CD4-positive, alpha-beta T cell treated with Interleukin-4 for 1 hour (primary cell): ENCODE data around the gene OPA1.
A peak's percentile ranks its signal among the peaks of the same experiment; 100 is the strongest.

Experiments
- DNase-seq, 2 donors: peaks; one replicate each; pipeline ENCODE4 v3.0.0-alpha.2; 2020 to 2022

Gene OPA1

DNA sequence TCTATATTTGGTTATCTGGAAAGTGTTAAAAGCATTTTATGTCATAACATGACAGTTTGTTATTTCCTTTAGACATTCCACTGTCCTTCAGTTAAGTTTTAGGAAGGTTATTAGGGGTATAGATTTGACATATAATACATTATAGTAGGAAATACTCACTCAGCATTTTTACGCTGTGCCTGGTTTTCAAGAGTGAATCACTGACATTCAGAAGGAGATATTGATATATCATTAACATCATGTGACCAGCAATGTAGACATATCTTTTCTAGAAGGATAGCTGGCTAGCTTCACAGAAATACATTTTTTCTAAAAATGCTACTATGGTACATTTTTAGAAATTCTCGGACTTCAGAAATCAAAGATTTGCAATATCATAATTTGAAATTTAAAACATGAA, 57.6 kb downstream of the OPA1 start:
- DNase-seq, result no peak

DNA sequence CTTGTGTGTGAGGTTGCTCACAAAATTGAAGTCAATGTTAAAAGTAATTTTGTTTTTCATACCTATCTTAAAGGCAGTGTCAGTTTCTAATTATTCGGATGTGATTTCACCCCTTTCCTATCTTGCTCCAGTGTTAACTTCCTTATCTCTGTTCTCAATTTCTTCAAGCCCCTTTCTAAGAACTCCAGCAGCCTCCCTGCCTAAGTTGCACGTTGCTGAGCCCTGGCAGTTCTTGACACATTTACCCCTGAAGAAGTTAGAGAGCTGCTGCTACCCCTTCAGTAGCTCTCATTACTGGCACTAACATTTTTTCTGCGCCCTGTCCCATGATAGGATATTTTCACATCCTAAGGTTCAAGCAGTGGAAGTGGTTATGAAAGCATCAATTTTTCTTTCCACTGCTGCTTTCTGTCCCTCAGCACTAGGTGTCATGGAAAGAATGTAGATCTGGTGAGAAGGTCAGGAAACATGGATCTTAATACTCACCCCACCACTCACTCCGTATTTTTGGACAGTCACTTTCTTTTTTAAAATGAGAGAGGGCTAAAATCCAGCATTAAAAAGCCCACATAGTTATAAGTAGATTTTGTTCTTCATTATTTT, 62.9 kb downstream of the OPA1 start:
- DNase-seq, result no peak

GRCh38 chr3:193656445-193656844, 63.4 kb downstream of the OPA1 start:
- no peak for DNase-seq

DNA sequence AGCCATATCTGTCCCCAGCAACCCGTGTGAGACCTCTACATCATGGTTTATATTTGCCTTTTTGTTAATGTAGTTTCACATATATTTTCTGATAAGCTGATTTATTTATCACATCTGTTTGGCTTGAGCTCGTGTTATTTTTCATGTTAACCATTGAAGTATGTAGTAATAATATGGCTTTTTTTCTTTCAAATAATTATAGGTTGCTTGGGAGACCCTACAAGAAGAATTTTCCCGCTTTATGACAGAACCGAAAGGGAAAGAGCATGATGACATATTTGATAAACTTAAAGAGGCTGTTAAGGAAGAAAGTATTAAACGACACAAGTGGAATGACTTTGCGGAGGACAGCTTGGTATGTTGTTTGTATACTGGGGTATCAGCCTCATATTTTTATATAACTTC, 63.9 kb downstream of the OPA1 start:
- DNase-seq, result no peak

DNA sequence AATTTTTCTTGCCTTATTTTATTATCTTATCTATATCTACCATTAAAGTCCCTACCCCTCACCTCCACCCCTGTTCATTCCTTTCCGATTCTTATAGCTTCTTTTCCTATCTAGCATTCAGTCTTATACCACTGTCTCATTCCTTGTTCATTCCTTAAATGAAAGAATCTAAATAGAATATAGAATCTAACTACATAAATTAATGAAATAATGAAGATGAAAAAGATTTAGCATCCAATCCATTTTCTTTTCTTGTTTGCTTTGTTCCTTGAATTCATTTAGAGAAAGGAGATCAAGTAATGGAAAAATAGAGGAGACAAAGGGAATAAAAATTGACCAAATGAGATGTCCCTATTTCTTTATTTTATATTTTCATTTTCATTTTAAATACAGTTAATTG, 67.2 kb downstream of the OPA1 start:
- no peak for DNase-seq

- DNase-seq, result no peak
Observed at GRCh38 chr3:193660698-193661411, 67.8 kb downstream of the OPA1 start.

- DNase-seq, result no peak
Observed at GRCh38 chr3:193662757-193663322, 69.8 kb downstream of the OPA1 start.

DNA sequence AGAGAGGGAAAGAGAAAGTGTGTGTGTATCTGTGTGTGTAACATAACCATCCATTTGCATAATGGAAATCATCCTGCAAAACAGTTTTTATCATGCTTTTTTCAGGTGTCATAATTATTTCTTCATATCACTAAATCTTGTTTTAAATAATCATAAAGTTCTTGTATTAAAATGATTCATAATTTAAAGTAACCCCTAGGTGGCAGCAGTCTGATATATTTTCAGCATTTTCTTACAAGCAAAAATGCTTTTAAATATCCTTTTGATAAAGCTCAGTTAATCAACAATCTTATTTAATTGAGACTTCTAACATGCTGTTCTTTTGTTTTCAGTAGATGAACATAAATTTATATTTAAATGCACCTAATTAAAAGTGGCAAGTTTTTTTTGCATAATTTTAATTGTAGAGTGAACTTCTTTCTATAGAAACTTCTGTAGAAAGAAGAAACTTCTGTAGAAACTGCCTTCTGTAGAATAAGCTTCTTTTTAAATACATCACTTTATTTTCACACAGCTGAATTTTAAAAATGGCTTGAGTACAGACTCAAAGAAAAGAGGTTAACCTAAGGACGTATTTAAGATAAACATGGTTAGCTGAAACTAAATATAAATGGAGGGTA, 72.5 kb downstream of the OPA1 start:
- DNase-seq, result peak in 1 of 2 donors; percentile 44

- DNase-seq, result no peak
Observed at GRCh38 chr3:193673845-193674244, 80.8 kb downstream of the OPA1 start.

- DNase-seq, result no peak
Observed at GRCh38 chr3:193674714-193675113, 81.7 kb downstream of the OPA1 start.

GRCh38 chr3:193677734-193678133, 84.7 kb downstream of the OPA1 start:
- no peak for DNase-seq

- no peak for DNase-seq
Observed at GRCh38 chr3:193680220-193680619, 87.2 kb downstream of the OPA1 start.

DNA sequence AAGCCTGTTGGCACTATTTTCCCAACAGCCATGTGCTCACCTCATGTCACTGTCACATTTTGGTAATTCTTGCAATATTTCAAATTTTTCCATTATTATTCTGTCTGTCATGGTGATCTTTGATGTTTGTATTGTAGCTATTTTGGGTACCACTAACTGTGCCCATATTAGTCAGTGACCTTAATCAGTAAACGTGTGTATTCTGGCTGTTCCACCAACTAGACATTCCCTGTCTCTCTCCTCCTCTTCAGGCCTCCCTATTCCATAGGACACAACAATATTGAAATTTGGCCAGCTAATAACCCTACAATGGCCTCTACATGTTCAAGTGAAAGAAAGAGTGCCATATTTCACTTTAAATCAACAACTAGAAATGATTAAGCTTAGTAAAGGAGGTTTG, 88.6 kb downstream of the OPA1 start:
- no peak for DNase-seq

DNA sequence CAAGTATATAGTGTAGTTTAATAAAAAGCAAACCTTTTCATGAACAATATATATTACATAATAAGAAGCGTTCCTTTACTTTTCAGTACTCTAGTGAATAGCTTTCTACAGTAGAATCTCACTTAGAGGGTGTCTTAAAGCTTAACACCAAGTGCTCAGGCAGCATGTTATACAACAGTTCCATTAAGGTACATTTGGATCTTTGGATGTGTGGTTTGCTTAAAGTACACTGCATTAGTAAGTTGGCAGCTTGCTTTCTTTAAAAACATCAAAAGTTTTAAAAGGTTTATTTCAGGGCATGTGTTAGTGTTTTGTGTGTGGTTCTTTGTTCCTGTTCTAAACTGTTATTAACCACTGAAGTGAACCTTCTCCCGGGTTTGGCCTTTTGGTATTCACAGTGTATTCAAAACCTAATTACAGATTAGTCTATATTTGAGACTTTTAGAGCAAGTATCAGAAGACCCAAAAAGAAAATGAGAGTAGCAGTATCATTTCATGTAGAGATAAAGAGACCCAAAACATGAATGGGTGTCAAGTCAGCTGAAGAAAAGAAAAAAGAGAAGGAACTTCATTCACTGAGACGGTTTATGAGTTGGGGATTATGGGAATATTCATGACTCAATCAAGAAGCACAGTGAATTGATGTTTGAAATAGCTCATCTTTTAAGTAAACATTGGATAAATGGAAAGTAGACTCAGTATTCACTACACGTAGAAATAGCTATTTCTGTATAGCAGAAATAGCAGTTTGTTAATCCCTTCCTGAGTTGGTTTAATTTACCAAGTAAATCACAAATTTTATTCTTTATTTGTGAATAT, 93.9 kb downstream of the OPA1 start:
- DNase-seq, result no peak

DNA sequence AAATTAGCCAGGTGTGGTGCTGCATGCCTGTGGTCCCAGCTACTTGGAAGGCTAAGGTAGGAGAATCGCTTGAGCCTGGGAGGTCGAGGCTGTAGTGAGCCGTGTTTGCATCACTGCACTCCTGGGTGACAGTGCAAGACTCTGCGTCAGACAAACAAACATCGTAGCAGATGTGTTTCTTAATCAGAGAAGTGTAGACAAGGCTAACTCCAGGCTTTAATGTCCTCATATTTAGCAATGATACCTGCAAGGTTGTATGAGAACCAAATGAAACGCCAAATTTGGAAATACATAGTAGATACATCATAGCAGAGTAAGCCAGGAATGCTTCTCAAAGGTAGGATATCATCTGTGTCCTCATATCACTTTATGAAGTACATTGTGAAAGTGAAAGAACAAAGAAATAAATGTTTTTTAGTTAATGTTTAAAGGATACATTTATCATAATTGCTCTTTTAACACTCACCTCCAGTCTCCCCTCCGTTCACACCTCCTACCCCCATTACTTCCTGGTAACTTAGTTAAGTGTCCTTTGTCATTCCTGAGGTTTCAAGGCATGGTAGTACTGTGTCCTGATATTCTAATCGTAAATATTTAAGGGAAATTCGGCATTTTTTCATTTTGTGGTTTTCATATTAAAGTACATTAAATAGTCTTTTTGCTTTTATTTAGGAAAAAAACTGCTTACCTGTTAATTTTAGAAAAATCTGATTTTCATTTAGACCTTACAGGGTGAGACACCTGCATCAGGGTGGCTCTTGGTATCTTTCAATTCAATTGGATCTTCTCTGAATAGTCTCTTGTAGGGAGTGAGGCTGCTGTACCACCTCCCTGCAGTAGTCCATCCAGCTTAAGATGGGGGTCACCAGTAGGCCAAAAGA, 96.1 kb downstream of the OPA1 start:
- no peak for DNase-seq

DNA sequence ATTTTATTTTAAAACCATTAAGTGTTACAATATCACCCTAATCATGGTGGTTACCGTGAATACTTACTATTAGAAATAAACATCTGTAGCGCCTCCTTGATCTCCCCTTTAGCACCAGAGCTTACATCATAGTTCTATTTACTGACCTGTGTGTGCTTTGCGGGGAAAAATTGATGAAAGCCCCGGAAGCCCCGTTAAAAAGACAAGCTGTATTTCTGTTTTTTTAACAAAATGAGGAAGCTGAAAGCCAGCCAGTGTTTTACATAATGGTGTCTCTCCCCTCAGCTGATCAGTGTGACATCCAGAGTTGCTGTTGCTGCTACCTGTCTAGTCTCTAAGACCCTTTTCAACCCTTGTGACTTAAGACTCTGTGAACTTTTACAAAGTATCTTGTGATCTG, 100.8 kb downstream of the OPA1 start:
- DNase-seq, result peak in 1 of 2 donors; percentile 33

DNA sequence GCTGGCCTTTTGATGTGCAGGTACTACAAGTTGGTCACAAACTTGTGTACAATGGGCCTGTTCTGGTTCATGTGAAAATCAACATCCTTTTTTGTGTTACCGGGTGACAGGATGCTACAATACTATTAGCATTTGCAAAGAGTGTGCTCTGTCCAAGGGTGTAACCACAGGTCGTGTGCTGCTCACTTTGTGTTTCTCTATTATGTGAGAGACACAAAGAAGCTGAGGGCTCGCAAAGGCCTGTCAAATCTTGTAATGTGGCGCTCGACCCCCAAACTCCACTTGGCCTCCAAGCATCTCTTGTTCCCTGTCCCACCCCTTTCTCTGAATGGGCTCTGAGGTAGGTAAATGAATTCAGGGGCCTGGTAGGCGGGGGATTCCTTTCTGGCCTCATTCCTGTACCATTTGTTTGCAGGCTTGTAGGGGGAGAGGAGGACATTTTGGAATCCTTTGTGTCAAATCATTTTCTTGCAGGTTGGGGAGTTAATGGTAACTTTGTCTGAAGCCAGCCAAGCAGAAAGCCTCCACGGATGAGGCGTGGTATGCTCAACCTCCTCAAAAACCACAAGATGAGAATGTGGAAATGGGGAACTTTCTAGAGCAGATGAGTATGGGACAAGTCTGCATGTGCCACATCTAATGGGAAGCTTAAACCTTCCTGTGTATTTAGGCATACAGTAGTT, 109.1 kb downstream of the OPA1 start:
- DNase-seq, result no peak

GRCh38 chr3:193702967-193703366, 110.0 kb downstream of the OPA1 start:
- DNase-seq, result no peak

DNA sequence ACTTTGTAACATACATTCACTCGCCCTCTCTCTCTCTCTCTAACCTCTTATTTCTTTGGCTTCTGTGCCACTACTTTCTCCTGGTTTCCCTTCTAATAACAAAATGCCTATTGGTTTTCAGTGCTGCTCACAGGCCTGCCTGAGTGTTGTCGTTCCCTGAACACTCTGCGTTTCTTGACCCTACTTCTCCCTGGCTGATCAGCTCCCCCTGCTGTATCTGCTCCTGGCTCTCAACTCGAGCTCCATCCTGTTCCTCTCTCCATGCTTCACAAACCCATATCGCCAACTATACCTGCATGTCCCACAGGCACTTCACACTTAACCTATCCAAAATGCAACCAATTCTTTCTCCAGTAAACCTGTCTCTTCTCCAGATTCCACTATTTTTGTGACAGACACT, 111.4 kb downstream of the OPA1 start:
- DNase-seq, result no peak

GRCh38 chr3:193708270-193708669, 115.3 kb downstream of the OPA1 start:
- DNase-seq, result no peak
